ENCODE data around the gene BYSL.

- TF ChIP-seq REST (IDR thresholded peaks at IDR 0.05): no peak
- no peak for TF ChIP-seq CTCF (IDR thresholded peaks at IDR 0.05; ENCODE audit: low read depth, low read length, missing input control)
These were observed 25.0 kb upstream of the BYSL start for GRCh38 chr6:41896281-41896680.

Data from liver (tissue), 2 donors.